ENCODE results near the gene LYPD5.
"Not testable (repeated sequence)": the region's sequence is repeated elsewhere in the genome, so short reads cannot be mapped to it uniquely, and the experiment has no call there.

The LYPD5 gene

GRCh38 chr19:43776286-43776685 lies 26.0 kb downstream of the LYPD5 start:
- DNase-seq = no peak

- no peak for DNase-seq
Measured at GRCh38 chr19:43775299-43775890, 26.9 kb downstream of the LYPD5 start.

GRCh38 chr19:43774940-43775258 lies 27.3 kb downstream of the LYPD5 start:
- not testable (repeated sequence) for DNase-seq

- peak; percentile 63 for DNase-seq
Measured at GRCh38 chr19:43774103-43774939, 27.9 kb downstream of the LYPD5 start.

- DNase-seq = no peak
Measured at GRCh38 chr19:43773725-43774102, 28.5 kb downstream of the LYPD5 start.

- DNase-seq = no peak
Measured at GRCh38 chr19:43769256-43769655, 33.0 kb downstream of the LYPD5 start.

GRCh38 chr19:43768273-43769050 lies 33.8 kb downstream of the LYPD5 start:
- no peak for DNase-seq

GRCh38 chr19:43767818-43768217 lies 34.4 kb downstream of the LYPD5 start:
- DNase-seq = no peak

- DNase-seq = no peak
Measured at GRCh38 chr19:43767316-43767715, 34.9 kb downstream of the LYPD5 start.

GRCh38 chr19:43766755-43767043 lies 35.5 kb downstream of the LYPD5 start:
- no peak for DNase-seq

GRCh38 chr19:43765109-43765876 lies 37.0 kb downstream of the LYPD5 start:
- DNase-seq = peak; percentile 55

GRCh38 chr19:43764684-43765083 lies 37.6 kb downstream of the LYPD5 start:
- DNase-seq = not testable (repeated sequence)

- no peak for DNase-seq
Measured at GRCh38 chr19:43763473-43763939, 38.7 kb downstream of the LYPD5 start.

- no peak for DNase-seq
Measured at GRCh38 chr19:43762814-43763213, 39.4 kb downstream of the LYPD5 start.

GRCh38 chr19:43760941-43761340 lies 41.3 kb downstream of the LYPD5 start:
- no peak for DNase-seq

- DNase-seq = peak; percentile 14
Measured at GRCh38 chr19:43759515-43759914, 42.7 kb downstream of the LYPD5 start.

GRCh38 chr19:43755256-43755801 lies 46.9 kb downstream of the LYPD5 start:
- peak; percentile 90 for DNase-seq

- DNase-seq = peak; percentile 99
Measured at GRCh38 chr19:43754503-43755255, 47.6 kb downstream of the LYPD5 start, which contains the start of gene SMG9. Gene SMG9 (minus strand): TSS chr19:43754962. CDS start chr19:43750741, 4,221 bp downstream.

GRCh38 chr19:43754253-43754502 lies 48.1 kb downstream of the LYPD5 start:
- DNase-seq = no peak

- DNase-seq = no peak
Measured at GRCh38 chr19:43752287-43752875, 49.9 kb downstream of the LYPD5 start.

- peak; percentile 86 for DNase-seq
Measured at GRCh38 chr19:43751466-43752220, 50.6 kb downstream of the LYPD5 start.
